Upper lobe of left lung (tissue), 6 donors: ENCODE results near the gene ADAM12. TPM values are rescaled to one million over a fixed set of nuclear protein-coding genes. Genes with fewer than 3 reads are reported as not detected.

Experiments
- ATAC-seq, 2 donors: fragments of 200-7000 bp; cut with Tn5 transposase; one replicate each; pipeline ENCODE4 v1.9.1; 2022; ENCODE audit warnings: mild to moderate bottlenecking in 2 of 2, moderate library complexity in 2 of 2; ENCODE audit not compliant: low FRiP score in 2 of 2
- DNase-seq, 2 donors: peaks; one replicate each; pipeline ENCODE4 v3.0.0-alpha.2; 2019 to 2020
- H3K27ac ChIP-seq, 4 donors: fragments of 200-600 bp; sonication (generic); one replicate each; pipeline ENCODE4 v1.5.1; 2016 to 2019
- H3K27me3 ChIP-seq, 4 donors: fragments of 200-600 bp; sonication (generic); one replicate each; pipeline ENCODE4 v1.5.1; 2017 to 2019
- H3K36me3 ChIP-seq, 4 donors: fragments of 200-600 bp; sonication (generic); one replicate each; pipeline ENCODE4 v1.5.1; 2016 to 2019
- H3K4me1 ChIP-seq, 4 donors: fragments of 200-600 bp; sonication (generic); one replicate each; pipeline ENCODE4 v1.5.1; 2018 to 2019
- H3K4me3 ChIP-seq, 4 donors: fragments of 200-600 bp; sonication (generic); one replicate each; pipeline ENCODE4 v1.5.1; 2017 to 2019; ENCODE audit warnings: mild to moderate bottlenecking in 2 of 4, moderate library complexity in 1 of 4
- H3K9me3 ChIP-seq, 4 donors: fragments of 200-600 bp; sonication (generic); one replicate each; pipeline ENCODE4 v1.5.1; 2018 to 2019
- CTCF ChIP-seq, 6 experiments: fragments of 450-650 bp in 4 of 6; fragments of 200-600 bp in 2 of 6; sonication (generic) in 2 of 6; IDR thresholded peaks; one replicate each; pipeline ENCODE4 v1.5.1; 2016 to 2019; ENCODE audit warnings: antibody characterized with exemption in 6 of 6
- EP300 ChIP-seq, 4 donors: sonication (generic); formaldehyde crosslinking; IDR thresholded peaks; one replicate each; pipeline ENCODE4 v1.5.1; 2017; ENCODE audit warnings: antibody characterized with exemption in 4 of 4, control low read depth in 2 of 4
- POLR2A ChIP-seq, 4 donors: fragments of 450-650 bp; IDR thresholded peaks; one replicate each; pipeline ENCODE4 v1.5.1; 2016 to 2017; ENCODE audit warnings: antibody characterized with exemption in 4 of 4, mild to moderate bottlenecking in 2 of 4
- POLR2AphosphoS5 ChIP-seq, 2 donors: sonication (generic); formaldehyde crosslinking; IDR thresholded peaks; one replicate each; pipeline ENCODE4 v1.5.1; 2017; ENCODE audit warnings: antibody characterized with exemption in 2 of 2
- WGBS, 2 donors: methylation state at CpG; one replicate each; pipeline ENCODE4 v1.1.5; 2017 to 2018; 5-methylcytosine and 5-hydroxymethylcytosine counted together
- total RNA-seq, 6 donors: library from RNA; depleted of rRNA in 4 of 6; stranded (reverse); fragments of >200 nt in 4 of 6; gene quantifications; one replicate each; pipeline versions ENCODE4 v1.1.0 to v1.2.1, GENCODE V29; 2016 to 2021
- donor health status: DM: no; HTN: no; CAD: no; lungs with moderate emphysema.
- donor health status: DM: no; HTN: yes; CAD: no; lungs with severe emphysema.

Gene ADAM12
- total RNA-seq, 6 donors from 2014 or later = 0.44 to 3.7 (median 0.82) TPM

DNA sequence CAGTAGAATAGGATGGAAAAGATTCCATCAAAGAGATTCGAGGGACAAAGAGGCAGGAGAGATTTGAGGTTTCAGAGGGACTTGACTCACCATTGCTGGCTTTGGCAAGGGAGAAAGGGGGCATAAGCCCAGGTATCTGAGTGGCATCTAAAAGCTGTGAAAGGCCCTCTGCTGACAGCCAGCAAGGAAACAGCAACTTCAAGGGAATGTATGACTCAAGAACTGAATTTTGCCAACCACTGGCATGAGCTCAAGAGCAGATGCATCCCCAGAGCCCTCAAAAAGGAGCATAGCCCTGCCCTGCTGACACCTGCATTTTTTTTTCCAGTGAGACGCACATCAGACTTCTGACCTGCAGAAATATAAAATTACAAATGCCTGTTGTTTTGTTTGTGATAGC is 19.6 kb upstream of the ADAM12 start:
- no peak overlapping the region for H3K4me3 ChIP-seq
- no peaks in the 10 kb centered on the region for H3K9me3 ChIP-seq
- ATAC-seq (no peak), DNase-seq (no peak)
- no peaks in the 10 kb centered on the region for H3K27me3 ChIP-seq
- TF ChIP-seq CTCF (IDR thresholded peaks at IDR 0.05) (no peak), POLR2A (IDR thresholded peaks at IDR 0.05) (no peak), EP300 (IDR thresholded peaks at IDR 0.05) (no peak), POLR2AphosphoS5 (IDR thresholded peaks at IDR 0.05) (no peak)
- H3K4me1 ChIP-seq = no peaks in the 10 kb centered on the region
- no peaks in the 10 kb centered on the region for H3K36me3 ChIP-seq
- 77 to 91% methylated on average over 2 of the region's 2 CpGs for WGBS, 2 donors
- H3K27ac ChIP-seq = no peak overlapping the region

DNA sequence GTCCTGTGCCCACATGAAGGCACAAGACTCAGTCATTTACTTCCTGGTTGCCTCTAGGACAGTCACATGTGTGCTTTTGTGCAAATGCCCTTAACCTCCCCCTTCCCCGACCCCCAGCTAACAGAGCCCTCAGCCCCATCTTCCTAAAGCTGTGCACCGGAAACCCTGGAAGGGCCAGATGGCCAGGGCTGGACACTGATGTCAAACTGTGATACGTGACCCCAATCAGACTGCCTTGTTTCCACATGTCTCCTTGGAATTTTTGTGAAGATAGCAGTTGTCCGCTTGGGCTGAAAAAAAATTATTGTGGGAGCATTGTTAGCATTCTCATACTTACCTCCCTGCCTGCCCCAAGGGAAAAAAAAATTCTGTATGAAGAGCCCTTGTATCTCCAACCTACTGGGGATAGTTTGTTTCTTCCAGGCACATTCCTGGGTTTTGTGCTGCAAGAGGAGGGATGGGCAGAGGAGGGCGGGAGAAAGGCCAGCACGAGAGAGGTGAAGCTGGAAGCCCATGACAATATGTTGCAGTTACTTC is 17.0 kb upstream of the ADAM12 start:
- DNase-seq = no peak
- Histone ChIP-seq H3K36me3 (no peaks in the 10 kb centered on the region), H3K27ac (no peak overlapping the region), H3K4me3 (no peak overlapping the region), H3K4me1 (no peaks in the 10 kb centered on the region), H3K27me3 (no peaks in the 10 kb centered on the region), H3K9me3 (no peaks in the 10 kb centered on the region)
- TF ChIP-seq POLR2AphosphoS5 (IDR thresholded peaks at IDR 0.05) (no peak), CTCF (IDR thresholded peaks at IDR 0.05) (no peak), EP300 (IDR thresholded peaks at IDR 0.05) (no peak), POLR2A (IDR thresholded peaks at IDR 0.05) (no peak)
- no peak for ATAC-seq
- WGBS, 2 donors = 87 to 88% methylated on average over 6 of the region's 6 CpGs

- DNase-seq (no peak), ATAC-seq (no peak)
- no peak for TF ChIP-seq CTCF (IDR thresholded peaks at IDR 0.05)
- no peak for TF ChIP-seq POLR2A (IDR thresholded peaks at IDR 0.05)
- TF ChIP-seq EP300 (IDR thresholded peaks at IDR 0.05) = no peak
- no peak for TF ChIP-seq POLR2AphosphoS5 (IDR thresholded peaks at IDR 0.05)
- Histone ChIP-seq H3K9me3 (no peaks in the 10 kb centered on the region), H3K27ac (no peak overlapping the region), H3K27me3 (no peaks in the 10 kb centered on the region), H3K4me1 (no peaks in the 10 kb centered on the region), H3K4me3 (no peak overlapping the region), H3K36me3 (no peaks in the 10 kb centered on the region)
- WGBS, 2 donors = 48 to 53% methylated on average over 7 of the region's 7 CpGs
Measured at GRCh38 chr10:126402721-126403695, 14.7 kb upstream of the ADAM12 start.

GRCh38 chr10:126400641-126401040 is 12.4 kb upstream of the ADAM12 start:
- Histone ChIP-seq H3K27me3 (no peaks in the 10 kb centered on the region), H3K9me3 (no peaks in the 10 kb centered on the region), H3K4me1 (no peaks in the 10 kb centered on the region), H3K27ac (no peak overlapping the region), H3K4me3 (no peak overlapping the region), H3K36me3 (no peaks in the 10 kb centered on the region)
- no peak for DNase-seq
- ATAC-seq = no peak
- 76 to 83% methylated on average over 4 of the region's 4 CpGs for WGBS, 2 donors
- TF ChIP-seq POLR2A (IDR thresholded peaks at IDR 0.05) = no peak
- TF ChIP-seq CTCF (IDR thresholded peaks at IDR 0.05) = no peak
